Measurements from ENCODE around the gene ANAPC2.

The ANAPC2 gene

GRCh38 chr9:137182836-137183235 lies 5.5 kb downstream of the ANAPC2 start:
- H3K4me3 ChIP-seq (ENCODE audit: low read length), result no peak overlapping the region
- no peak overlapping the region for H3K4me2 ChIP-seq (ENCODE audit: low read depth, low read length)
- no peak for TF ChIP-seq EZH2phosphoT487 (IDR thresholded peaks at IDR 0.05; ENCODE audit: low read length)
- no peak for TF ChIP-seq EZH2 (optimal IDR thresholded peaks at IDR 0.05; ENCODE audit: low read depth, low read length)
- no peaks in the 10 kb centered on the region for H4K20me1 ChIP-seq (ENCODE audit: insufficient read depth, low read length)
- no peak overlapping the region for H3K9ac ChIP-seq (ENCODE audit: low read length)
- peaks cover 11% of the 10 kb centered on the region for H3K4me1 ChIP-seq (ENCODE audit: low read length)
- H2AFZ ChIP-seq (ENCODE audit: low read length), result no peak overlapping the region
- no peak overlapping the region for H3K27ac ChIP-seq (ENCODE audit: low read length)
- H3F3A ChIP-seq (ENCODE audit: insufficient read depth, low read length), result no peaks in the 10 kb centered on the region
- H3K36me3 ChIP-seq (replicated peaks; ENCODE audit: insufficient read depth, low read length), result no peaks in the 10 kb centered on the region
- DNase-seq, result no peak
- peaks cover 32% of the 10 kb centered on the region for H3K79me2 ChIP-seq (ENCODE audit: low read length)
- no peaks in the 10 kb centered on the region for H3K9me2 ChIP-seq (replicated peaks; ENCODE audit: insufficient read depth, low read length)
- H3K9me3 ChIP-seq (replicated peaks; ENCODE audit: insufficient read depth, low read length), result no peaks in the 10 kb centered on the region
- H3K27me3 ChIP-seq (replicated peaks; ENCODE audit: insufficient read depth, low read length), result no peaks in the 10 kb centered on the region

- Histone ChIP-seq H3F3A (ENCODE audit: insufficient read depth, low read length) (peaks cover 4% of the 10 kb centered on the region; the same call in 1 of the 2 replicates), H3K9me2 (replicated peaks; ENCODE audit: insufficient read depth, low read length) (no peaks in the 10 kb centered on the region), H2AFZ (ENCODE audit: low read length) (no peak overlapping the region), H3K4me3 (ENCODE audit: low read length) (no peak overlapping the region), H4K20me1 (ENCODE audit: insufficient read depth, low read length) (no peaks in the 10 kb centered on the region), H3K27me3 (replicated peaks; ENCODE audit: insufficient read depth, low read length) (no peaks in the 10 kb centered on the region), H3K36me3 (replicated peaks; ENCODE audit: insufficient read depth, low read length) (no peaks in the 10 kb centered on the region), H3K27ac (ENCODE audit: low read length) (no peak overlapping the region), H3K9me3 (replicated peaks; ENCODE audit: insufficient read depth, low read length) (no peaks in the 10 kb centered on the region), H3K4me1 (ENCODE audit: low read length) (peaks cover under 1% of the 10 kb centered on the region; the same call in 1 of the 2 replicates), H3K79me2 (ENCODE audit: low read length) (peaks cover 20% of the 10 kb centered on the region), H3K4me2 (ENCODE audit: low read depth, low read length) (no peak overlapping the region), H3K9ac (ENCODE audit: low read length) (no peak overlapping the region)
- no peak for DNase-seq
- no peak for TF ChIP-seq EZH2 (optimal IDR thresholded peaks at IDR 0.05; ENCODE audit: low read depth, low read length)
- no peak for TF ChIP-seq EZH2phosphoT487 (IDR thresholded peaks at IDR 0.05; ENCODE audit: low read length)
- TF ChIP-seq CTCF (IDR thresholded peaks at IDR 0.05; ENCODE audit: low read length), result no peak
Observed at GRCh38 chr9:137181680-137182079, 6.7 kb downstream of the ANAPC2 start.

GRCh38 chr9:137180491-137180890 lies 7.9 kb downstream of the ANAPC2 start:
- TF ChIP-seq EZH2 (optimal IDR thresholded peaks at IDR 0.05; ENCODE audit: low read depth, low read length) (no peak), EZH2phosphoT487 (IDR thresholded peaks at IDR 0.05; ENCODE audit: low read length) (no peak), CTCF (IDR thresholded peaks at IDR 0.05; ENCODE audit: low read length) (no peak)
- Histone ChIP-seq H2AFZ (ENCODE audit: low read length) (no peak overlapping the region), H3K9me2 (replicated peaks; ENCODE audit: insufficient read depth, low read length) (no peaks in the 10 kb centered on the region), H3K4me1 (ENCODE audit: low read length) (no peaks in the 10 kb centered on the region), H3K4me3 (ENCODE audit: low read length) (no peak overlapping the region), H3F3A (ENCODE audit: insufficient read depth, low read length) (peaks cover 10% of the 10 kb centered on the region; the same call in 1 of the 2 replicates), H3K79me2 (ENCODE audit: low read length) (peaks cover 9% of the 10 kb centered on the region; the same call in 1 of the 2 replicates), H3K27ac (ENCODE audit: low read length) (no peak overlapping the region), H3K36me3 (replicated peaks; ENCODE audit: insufficient read depth, low read length) (no peaks in the 10 kb centered on the region), H3K4me2 (ENCODE audit: low read depth, low read length) (no peak overlapping the region), H3K27me3 (replicated peaks; ENCODE audit: insufficient read depth, low read length) (no peaks in the 10 kb centered on the region), H3K9me3 (replicated peaks; ENCODE audit: insufficient read depth, low read length) (no peaks in the 10 kb centered on the region), H3K9ac (ENCODE audit: low read length) (no peak overlapping the region), H4K20me1 (ENCODE audit: insufficient read depth, low read length) (no peaks in the 10 kb centered on the region)
- DNase-seq, result no peak

GRCh38 chr9:137179761-137180160 lies 8.6 kb downstream of the ANAPC2 start:
- no peak overlapping the region for H3K27ac ChIP-seq (ENCODE audit: low read length)
- no peak overlapping the region for H3K4me3 ChIP-seq (ENCODE audit: low read length)
- no peak overlapping the region for H3K4me2 ChIP-seq (ENCODE audit: low read depth, low read length)
- no peaks in the 10 kb centered on the region for H3K27me3 ChIP-seq (replicated peaks; ENCODE audit: insufficient read depth, low read length)
- no peak for DNase-seq
- no peak overlapping the region for H3K9ac ChIP-seq (ENCODE audit: low read length)
- H2AFZ ChIP-seq (ENCODE audit: low read length), result no peak overlapping the region
- no peaks in the 10 kb centered on the region for H3K4me1 ChIP-seq (ENCODE audit: low read length)
- H4K20me1 ChIP-seq (ENCODE audit: insufficient read depth, low read length), result no peaks in the 10 kb centered on the region
- TF ChIP-seq EZH2 (optimal IDR thresholded peaks at IDR 0.05; ENCODE audit: low read depth, low read length), result no peak
- no peak for TF ChIP-seq CTCF (IDR thresholded peaks at IDR 0.05; ENCODE audit: low read length)
- no peaks in the 10 kb centered on the region for H3K9me3 ChIP-seq (replicated peaks; ENCODE audit: insufficient read depth, low read length)
- 0 out of 2 replicates have a peak, but pooled peaks cover 1% of the 10 kb centered on the region for H3K79me2 ChIP-seq (ENCODE audit: low read length)
- no peaks in the 10 kb centered on the region for H3K9me2 ChIP-seq (replicated peaks; ENCODE audit: insufficient read depth, low read length)
- H3K36me3 ChIP-seq (replicated peaks; ENCODE audit: insufficient read depth, low read length), result no peaks in the 10 kb centered on the region
- H3F3A ChIP-seq (ENCODE audit: insufficient read depth, low read length), result peaks cover 10% of the 10 kb centered on the region; the same call in 1 of the 2 replicates

All from MM.1S (cell line).